GM12874 (cell line): ENCODE data around the gene PROCA1.

Experiments used
- TF ChIP-seq, protein P1 (sequence below): IDR thresholded peaks from 2 replicates; pipeline ENCODE4 v1.5.1; 2011; ENCODE audit warnings: low read depth, mild to moderate bottlenecking, control low read depth, low read length, moderate library complexity; ENCODE audit not compliant: insufficient read depth

Gene PROCA1

DNA sequence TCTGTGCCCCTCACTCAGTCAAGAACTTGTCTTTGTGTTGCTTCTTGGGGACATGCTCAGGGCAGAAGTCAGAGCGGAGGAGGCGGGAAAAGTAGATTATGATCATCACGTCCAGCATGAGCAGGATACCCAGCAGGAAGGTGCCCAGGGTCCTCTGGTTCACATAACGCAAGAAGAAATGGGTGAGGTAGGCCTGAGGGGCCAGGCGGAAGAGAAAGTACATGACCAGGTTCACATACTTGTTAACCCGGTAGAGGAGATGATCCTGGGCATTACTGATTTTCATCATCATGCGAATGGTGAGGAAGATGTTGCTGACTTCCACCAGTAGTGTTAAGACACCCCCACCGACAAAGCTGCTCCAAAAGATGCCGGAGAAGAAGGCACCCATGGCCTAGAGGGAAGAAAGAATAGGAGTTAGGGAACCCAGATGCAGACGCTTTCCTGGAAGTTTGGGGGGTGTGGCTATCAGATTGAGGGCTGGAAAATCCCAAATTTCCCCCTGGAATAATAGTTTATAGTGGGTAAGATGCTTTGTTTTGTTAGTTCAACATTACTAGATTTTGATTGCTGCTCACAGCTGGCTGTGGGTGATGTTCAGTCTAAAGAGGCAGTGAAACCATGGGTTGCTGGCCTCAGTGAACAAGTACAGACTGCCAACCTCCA is 12.9 kb upstream of the PROCA1 start:
- TF ChIP-seq, protein P1, sequence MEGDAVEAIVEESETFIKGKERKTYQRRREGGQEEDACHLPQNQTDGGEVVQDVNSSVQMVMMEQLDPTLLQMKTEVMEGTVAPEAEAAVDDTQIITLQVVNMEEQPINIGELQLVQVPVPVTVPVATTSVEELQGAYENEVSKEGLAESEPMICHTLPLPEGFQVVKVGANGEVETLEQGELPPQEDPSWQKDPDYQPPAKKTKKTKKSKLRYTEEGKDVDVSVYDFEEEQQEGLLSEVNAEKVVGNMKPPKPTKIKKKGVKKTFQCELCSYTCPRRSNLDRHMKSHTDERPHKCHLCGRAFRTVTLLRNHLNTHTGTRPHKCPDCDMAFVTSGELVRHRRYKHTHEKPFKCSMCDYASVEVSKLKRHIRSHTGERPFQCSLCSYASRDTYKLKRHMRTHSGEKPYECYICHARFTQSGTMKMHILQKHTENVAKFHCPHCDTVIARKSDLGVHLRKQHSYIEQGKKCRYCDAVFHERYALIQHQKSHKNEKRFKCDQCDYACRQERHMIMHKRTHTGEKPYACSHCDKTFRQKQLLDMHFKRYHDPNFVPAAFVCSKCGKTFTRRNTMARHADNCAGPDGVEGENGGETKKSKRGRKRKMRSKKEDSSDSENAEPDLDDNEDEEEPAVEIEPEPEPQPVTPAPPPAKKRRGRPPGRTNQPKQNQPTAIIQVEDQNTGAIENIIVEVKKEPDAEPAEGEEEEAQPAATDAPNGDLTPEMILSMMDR: no peak

DNA sequence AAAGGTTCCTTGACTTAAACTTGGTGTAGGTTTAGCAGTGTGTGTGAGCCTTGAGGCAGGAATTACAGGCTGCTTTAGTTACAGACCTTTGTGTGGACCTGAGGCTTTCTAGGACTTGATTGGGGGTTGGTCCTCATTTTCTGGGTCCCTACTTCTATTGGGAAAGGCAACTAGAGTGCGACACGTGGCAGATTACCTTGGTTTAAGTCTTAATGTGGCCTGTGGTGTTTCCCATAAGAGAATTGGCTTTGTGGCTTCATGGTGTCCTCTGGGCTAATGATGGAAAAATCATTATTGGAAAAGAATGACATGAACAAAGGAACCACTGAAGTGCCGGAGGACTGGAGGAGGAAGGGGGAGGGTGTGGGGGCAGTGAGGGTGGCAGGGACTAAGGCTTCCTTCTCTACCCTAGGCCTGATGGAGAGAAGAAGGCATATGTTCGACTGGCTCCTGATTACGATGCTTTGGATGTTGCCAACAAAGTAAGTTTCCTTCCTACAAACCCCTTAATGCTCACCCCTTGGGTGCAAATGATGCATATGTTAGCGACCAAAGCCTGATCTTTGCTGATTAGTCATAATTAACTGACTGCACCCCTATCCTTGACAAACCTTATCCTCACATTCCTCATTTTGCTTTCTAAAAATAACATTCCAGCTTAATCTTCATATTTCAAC is 11.6 kb upstream of the PROCA1 start:
- TF ChIP-seq, protein P1: no peak

DNA sequence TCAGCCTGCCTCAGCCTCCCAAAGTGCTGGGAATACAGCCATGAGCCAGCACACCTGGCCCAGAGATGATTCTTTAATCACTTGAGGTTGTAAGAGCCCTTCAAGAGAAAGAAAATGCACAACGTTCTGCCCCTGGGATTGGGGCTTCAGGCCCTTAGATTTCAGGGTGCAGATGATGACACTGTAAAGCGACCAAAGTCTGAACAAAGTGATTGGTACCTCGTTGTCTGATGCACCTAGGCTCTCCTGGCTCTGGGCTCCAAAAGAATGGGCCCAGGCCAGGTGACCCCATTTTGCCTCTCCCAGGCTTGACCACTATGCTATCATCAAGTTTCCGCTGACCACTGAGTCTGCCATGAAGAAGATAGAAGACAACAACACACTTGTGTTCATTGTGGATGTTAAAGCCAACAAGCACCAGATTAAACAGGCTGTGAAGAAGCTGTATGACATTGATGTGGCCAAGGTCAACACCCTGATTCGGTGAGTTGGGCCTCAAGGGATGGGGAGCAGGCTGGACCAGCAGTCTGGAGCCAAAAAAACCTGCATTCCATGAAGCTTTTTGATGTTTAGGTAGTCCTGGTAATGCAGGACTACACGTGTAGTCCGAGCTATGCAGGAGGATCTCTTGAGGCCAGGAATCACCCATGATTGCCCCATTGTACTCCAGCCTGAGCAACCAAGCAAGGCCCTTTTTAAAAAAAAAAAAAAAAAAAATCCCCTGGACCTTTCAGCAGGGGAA is 10.9 kb upstream of the PROCA1 start:
- TF ChIP-seq, protein P1: no peak

DNA sequence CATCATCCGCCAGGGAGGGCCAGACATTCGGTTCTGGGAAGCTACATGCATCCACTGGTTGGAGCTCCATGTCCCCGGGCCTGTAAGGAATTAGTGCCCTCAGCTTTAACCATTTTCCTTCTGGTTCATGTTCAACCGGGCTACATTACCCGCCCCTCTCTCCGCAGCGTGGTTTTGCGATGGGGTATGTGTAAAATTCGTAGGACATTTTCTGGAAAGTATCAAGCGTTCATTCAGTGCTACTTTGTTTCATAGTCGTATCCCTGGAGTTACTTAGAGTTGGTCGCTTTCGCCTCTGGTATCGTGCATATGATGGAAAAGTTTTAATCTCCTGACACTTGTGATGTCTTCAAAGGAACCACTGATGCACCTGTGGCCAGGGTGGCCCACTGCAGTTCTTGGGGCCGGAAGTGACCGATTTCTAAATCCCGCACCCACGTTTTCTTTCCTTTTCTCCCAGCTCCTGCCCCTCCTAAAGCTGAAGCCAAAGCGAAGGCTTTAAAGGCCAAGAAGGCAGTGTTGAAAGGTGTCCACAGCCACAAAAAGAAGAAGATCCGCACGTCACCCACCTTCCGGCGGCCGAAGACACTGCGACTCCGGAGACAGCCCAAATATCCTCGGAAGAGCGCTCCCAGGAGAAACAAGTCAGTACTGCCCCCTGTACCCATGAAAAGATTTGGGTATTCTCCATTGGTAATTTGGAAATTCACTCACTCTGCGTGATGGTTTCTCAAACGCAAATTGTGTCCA is 8.7 kb upstream of the PROCA1 start:
- TF ChIP-seq, protein P1: no peak

DNA sequence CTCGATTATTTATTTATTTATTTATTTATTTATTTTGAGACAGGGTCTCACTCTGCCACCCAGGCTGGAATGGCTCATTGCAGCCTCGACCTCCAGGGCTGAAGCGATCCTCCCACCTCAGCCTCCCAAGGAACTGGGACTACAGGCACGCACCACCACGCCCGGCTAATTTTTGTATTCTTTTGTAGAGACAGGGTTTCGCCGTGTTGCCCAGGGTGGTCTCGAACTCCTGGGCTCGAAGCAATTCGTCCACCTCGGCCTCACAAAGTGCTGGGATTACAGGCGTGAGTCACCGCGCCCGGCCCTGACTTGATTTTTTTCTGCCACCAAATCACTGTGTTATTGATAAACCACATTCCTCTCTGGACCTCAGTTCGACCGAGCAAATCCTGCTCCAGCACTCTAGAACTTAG is 7.3 kb upstream of the PROCA1 start:
- TF ChIP-seq, protein P1: no peak

DNA sequence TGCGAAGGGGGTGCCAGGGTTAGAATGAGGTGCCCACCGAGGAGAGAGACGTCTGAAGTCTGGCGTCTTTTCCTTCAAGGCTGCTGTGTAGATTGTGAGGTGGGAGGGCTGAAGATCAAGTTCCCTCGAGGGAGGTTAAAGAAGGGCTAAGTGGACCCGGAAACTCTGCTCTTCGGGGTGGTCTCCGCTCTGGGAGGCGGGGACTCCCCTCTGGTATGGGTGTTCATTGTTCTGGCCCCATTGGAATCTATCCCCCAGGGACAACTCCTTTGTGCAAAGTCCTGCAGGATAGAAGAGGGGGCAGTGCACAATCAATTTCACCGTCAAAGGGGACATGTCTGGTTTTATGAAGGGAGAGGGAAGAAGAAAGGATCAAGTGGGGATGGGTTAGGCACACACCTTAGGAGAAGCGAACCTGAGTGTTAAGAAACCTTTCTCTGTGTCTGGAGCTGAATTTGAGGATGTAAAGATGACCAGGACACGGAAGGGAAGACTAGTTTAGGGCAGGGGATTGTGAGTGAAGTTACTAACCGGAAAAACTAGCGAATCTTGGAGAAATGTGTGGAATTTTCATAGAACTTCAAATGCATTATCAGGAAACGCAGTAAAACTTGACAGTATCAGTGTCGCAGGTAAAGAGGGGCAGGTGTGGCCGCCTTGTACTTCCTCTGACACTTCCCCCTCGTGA is 6.8 kb upstream of the PROCA1 start:
- TF ChIP-seq, protein P1: no peak
